Fibroblast of lung (primary cell): ENCODE measurements around the gene RASGEF1C.

Experiments
- EZH2 ChIP-seq: IDR thresholded peaks from 2 replicates; pipeline ENCODE4 v1.5.1; 2012; ENCODE audit warnings: low read length, control low read depth, mild to moderate bottlenecking; ENCODE audit errors: missing control alignments
- TF ChIP-seq, protein P1 (sequence below), 2 donors: IDR thresholded peaks in 1 of 2; conservative IDR thresholded peaks in 1 of 2; 1 replicate in 1 of 2; 2 replicates in 1 of 2; pipeline ENCODE4 v1.5.1; 2011 to 2012; ENCODE audit warnings: low read length in 2 of 2, control low read depth in 1 of 2, inconsistent platforms in 1 of 2, low read depth in 1 of 2, mild to moderate bottlenecking in 1 of 2

DNA sequence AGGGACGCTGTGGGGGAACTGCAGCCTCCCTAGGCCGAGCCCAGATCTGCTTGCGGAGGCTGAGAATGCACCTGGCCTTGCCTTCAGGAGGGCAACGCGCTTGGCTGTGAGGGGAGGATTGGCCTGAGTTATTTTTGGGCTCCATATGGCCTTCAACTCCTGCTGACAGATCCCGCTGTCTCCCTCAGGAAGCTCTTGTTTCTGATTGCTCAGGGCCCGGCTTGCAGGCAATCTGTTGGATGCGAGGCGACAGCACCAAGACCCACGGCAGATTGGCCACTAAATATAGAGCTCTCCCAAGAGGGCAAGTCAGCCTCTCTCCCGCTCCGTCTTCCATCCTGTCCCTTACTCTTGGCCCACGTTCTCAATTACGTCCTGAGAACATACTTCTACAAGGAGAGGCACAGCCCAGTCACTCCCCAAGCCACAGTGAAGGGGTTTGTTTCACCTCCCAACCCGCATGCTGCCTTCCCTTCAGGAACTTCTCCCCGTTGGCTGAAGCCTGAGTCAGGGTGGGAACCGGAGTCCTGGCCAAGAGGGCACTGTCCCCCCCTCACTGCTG, 53.6 kb downstream of the RASGEF1C start:
- TF ChIP-seq, protein P1, sequence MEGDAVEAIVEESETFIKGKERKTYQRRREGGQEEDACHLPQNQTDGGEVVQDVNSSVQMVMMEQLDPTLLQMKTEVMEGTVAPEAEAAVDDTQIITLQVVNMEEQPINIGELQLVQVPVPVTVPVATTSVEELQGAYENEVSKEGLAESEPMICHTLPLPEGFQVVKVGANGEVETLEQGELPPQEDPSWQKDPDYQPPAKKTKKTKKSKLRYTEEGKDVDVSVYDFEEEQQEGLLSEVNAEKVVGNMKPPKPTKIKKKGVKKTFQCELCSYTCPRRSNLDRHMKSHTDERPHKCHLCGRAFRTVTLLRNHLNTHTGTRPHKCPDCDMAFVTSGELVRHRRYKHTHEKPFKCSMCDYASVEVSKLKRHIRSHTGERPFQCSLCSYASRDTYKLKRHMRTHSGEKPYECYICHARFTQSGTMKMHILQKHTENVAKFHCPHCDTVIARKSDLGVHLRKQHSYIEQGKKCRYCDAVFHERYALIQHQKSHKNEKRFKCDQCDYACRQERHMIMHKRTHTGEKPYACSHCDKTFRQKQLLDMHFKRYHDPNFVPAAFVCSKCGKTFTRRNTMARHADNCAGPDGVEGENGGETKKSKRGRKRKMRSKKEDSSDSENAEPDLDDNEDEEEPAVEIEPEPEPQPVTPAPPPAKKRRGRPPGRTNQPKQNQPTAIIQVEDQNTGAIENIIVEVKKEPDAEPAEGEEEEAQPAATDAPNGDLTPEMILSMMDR (conservative IDR thresholded peaks at IDR 0.05 in 1 of 2, IDR thresholded peaks at IDR 0.05 in 1 of 2; ENCODE audit: low read depth in 1 of 2, low read length in 2 of 2) = no peak
- no peak for TF ChIP-seq EZH2
